HG02840 (cell line): ENCODE data around the gene MARCHF9.

ENCODE experiments used
- ATAC-seq: cut with Tn5 transposase; IDR thresholded peaks from one replicate; pipeline ENCODE4 v1.9.1; 2021; ENCODE audit warnings: mild to moderate bottlenecking, moderate library complexity, moderate number of reproducible peaks; ENCODE audit not compliant: unreplicated experiment, low FRiP score

The MARCHF9 gene

DNA sequence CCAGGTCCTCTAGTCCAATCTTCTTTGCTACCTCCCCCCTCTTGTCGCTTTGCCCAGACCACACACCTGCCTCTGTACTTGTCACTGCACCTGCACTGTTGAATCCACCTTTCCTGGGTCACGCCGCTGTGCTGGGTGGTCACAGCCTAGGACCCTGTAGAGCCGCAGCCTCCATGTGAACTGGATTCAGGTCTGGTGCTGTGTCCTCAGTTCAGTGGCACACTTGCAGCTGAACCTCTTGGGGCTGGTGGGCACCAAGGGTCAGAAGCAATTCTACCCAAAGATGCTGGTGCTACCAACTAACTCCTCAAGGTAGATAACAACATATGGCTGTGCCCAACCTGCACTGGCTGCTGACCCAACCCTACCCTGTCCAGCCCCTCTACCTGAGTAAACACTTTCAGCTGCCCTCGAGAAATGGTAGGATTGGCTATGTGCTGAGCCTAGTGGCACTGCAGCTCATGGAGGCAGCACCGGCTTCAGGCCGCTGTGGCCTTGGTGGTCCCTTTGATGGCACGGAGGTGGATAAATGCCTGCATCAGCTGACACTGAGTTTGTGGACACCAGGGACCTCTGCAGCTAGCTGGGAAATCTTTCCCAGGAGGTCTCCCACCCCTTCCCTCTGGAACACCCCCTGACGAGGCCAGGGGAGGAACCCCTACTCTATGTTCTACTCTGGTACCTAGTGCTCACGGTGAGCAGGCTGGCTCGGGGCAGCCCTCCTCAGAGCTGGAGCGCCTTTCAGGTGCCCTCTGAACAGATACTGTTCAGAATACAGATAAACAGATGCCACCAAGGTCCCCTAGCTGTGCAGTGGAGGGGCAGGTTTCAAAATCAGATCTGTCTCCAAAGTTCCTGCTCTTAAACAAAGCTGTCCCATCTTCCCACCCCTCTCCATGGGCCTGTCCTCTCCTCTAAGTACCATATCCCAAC, 30.6 kb upstream of the MARCHF9 start:
- no peak for ATAC-seq

DNA sequence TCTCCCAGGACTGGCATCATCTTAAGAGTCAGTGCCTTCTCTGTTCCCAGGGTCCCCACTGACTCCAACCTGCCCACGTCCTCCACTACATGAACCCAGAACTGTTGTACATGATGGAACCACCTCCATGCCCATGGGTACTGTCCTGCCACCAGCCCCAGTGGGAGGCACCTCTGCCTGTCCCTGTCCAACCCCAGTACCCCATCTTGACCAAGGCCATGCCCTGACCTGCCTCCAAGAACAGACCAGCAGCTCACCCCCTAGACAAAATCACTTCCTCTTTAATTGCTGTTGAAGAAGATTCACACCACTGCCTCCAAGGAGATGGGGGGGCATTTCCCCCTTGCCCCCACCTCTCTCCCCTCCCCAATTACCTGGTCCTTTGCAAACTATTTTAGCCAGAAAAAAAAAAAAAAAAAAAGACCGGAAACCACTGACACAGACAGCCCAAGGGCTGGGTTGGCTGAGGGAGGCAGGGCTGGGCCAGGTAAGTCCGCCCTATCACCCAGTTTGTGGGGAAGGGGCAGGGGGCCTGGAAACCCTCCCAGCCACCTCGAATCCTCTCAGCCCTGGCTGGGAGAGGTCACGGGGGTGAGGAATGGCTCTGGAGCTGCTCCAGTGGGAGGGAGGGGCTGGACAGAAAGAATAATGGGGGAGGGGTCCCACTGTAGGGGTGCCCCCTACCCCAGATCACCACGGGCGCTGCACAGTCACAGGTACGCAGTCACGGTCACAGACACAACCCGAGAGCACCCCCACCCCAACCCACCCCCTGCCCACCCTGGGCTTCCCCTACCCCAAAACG, 29.8 kb upstream of the MARCHF9 start:
- no peak for ATAC-seq

DNA sequence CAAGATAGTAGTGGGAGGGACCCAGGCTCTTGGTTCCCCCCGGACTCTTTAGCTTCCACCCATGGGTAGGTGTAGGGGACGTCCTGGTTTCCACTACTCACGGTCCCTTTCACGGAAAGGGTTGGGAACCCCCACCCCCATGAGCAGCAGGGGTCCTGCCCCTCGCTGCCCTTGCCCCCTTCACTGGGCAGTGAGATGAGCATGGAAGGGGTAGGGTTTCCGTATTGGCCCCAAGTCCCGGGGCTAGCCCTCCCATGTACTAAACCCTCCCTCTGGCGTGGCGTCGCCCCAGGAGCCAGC, 29.1 kb upstream of the MARCHF9 start:
- ATAC-seq, result no peak

- ATAC-seq, result no peak
Measured at GRCh38 chr12:57726151-57726883, 28.6 kb upstream of the MARCHF9 start.

- no peak for ATAC-seq
Measured at GRCh38 chr12:57726884-57727757, 27.8 kb upstream of the MARCHF9 start.

GRCh38 chr12:57727758-57728395, 27.0 kb upstream of the MARCHF9 start:
- ATAC-seq, result no peak

DNA sequence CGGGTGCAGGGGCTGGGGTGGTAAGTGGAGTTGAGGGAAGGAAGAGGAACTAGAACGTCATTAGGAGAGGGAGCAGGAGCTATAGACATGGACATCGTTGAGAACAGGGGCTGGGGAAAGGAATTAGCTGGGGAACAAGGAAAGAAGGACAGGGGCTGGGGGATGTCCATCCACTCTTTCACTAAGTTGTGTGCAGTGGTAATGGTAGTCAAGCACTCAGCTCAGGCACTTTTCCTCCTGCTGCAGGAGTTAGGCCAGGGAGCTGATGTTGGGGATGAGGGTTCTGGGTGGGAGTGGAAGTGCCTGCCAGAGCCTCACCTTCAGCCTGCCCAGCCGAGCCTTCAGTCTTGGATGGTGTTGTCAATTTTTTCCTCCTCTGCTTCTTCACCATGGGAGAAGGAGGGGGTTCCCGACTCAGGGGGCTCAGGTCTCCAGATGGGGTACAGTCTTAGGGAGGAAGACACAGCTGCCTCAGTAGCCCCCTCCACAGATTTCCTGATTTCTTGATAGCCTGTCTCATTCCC, 25.5 kb upstream of the MARCHF9 start:
- ATAC-seq, result no peak

- no peak for ATAC-seq
Measured at GRCh38 chr12:57730336-57731067, 24.4 kb upstream of the MARCHF9 start.

DNA sequence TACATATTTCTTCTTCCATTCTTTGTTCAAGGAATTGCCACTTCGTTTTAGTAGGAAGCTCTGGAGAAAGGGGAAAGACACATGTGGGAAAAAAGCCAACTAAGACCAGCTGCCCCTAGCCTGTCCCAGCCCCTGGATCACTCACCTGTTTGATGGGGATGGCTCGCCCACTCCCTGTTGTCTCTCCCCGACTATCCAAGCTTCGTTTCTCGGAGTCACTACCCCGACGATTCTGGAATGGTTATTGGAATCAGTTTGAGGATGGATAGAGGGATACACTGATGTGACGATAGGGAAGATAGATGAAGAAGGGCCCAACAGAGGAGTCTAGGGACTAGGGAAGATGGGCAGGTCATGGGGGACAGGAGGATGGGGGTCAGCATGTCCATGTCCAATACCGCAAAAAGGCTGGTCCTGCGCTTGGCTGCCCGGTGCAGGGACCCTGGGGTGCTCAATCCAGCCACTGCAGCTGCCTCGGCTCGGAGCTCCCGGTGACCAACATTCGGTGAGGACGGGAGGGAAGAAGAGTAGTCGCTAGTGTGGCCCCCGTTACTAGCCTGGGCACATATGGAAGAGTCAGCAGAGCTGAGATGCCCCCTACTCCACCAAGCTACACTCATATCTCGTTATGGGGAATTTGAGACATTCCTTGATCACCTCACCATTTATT, 23.4 kb upstream of the MARCHF9 start:
- ATAC-seq, result no peak

DNA sequence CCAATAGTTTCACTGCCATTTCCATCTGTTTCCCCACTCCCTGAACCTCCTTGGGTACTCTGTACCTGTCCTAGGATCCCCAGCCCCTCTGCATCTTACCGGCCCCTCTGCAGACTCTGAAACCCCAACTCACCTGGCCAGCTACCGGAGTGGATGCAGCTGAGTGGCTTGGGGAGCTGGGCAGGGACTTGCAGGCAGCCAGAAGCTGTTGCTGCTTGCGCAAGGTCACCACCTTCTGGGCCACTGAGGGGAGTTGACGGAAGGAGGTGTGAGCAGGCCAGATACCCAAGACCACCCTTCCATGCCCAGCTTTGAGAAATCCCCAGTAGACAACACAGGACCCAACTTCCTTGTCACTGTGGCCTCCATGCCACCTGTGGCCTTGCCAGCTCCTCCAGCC, 22.6 kb upstream of the MARCHF9 start:
- ATAC-seq, result no peak

DNA sequence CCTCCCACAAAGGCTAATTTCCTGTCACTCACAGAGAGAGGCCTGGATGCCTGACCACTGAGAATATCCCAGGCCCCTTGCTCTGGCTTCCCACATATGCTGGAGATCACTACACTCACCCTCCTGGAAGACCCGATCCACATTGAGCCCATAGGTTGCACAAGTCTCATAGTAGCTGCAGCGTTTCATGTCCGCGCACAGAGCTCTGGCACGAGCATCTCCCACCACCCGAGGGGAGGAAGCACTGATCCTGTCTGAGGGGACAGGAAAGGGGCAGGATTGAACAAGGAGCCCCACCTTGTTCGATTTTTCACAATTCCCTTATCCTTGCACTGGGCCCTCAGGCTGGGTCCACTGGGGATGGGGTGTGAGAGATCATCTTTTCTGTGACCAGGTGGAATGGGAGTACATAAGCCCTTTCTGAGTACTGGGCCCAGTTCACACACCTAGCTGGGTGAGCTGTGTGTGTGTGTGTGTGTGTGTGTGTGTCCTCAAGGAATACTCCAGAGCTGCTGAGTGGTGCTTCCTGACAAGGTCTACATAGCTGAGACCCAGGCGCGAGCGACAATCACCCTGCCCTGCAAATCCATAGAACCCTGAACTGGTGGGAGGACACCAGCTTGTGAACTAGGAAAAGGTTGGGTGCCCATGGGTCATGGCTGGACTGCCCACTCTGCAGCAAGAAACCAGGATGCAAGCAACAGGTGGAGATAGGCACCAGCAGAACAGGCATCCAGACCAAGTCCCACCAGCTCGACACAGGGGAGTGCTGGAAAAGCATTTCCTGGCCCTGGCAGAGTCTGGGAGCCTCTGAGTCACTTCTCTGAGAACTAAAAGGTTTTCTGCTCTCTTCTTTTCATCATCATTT, 21.9 kb upstream of the MARCHF9 start:
- no peak for ATAC-seq

DNA sequence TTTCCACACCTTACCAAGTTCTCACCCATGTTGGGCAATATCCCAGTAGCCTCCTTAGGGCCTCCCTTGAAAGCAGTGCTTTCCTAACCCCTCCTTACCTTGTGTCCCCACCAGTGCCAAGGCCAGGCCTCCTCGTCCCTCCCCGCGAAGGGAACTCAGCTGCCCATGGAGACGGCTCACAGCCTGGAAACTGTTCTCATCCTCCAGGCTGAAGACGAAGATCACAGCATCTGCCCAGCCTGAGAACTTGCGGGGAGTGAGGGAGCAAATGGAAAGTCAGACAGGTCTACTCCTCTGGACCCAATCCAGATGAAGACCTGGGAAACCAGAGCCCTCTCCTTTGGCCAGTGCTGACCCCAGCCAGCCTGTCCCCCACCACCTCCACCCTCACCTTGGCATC, 21.0 kb upstream of the MARCHF9 start:
- no peak for ATAC-seq

DNA sequence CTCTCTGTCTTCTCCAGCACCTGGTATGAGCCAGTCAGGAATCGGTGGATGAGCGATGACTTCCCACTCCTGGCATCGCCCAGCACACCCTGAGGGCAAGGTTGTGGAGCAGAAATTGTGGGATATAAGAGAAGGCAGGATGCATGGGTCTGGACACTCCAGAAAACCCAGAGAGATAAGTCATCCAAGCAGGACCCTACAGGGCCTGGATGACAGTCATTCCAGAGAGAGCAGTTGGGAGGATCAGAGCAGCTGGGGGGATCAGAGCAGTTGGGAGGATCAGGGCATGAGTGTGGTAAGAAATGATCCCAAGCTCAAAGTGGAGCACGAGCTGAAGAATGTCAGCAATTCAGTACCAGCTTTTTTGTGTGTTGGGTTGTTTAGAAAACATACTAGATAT, 20.3 kb upstream of the MARCHF9 start:
- no peak for ATAC-seq

- ATAC-seq, result no peak
Measured at GRCh38 chr12:57735198-57735855, 19.6 kb upstream of the MARCHF9 start.

GRCh38 chr12:57735952-57736740, 18.8 kb upstream of the MARCHF9 start:
- ATAC-seq, result no peak
